CD4-positive, alpha-beta T cell treated with Interleukin-4 for 1 hour (primary cell): ENCODE measurements around the gene SHC1.

Experiments used
- DNase-seq, 2 donors: peaks; one replicate each; pipeline ENCODE4 v3.0.0-alpha.2; 2020 to 2022

SHC1 gene

DNA sequence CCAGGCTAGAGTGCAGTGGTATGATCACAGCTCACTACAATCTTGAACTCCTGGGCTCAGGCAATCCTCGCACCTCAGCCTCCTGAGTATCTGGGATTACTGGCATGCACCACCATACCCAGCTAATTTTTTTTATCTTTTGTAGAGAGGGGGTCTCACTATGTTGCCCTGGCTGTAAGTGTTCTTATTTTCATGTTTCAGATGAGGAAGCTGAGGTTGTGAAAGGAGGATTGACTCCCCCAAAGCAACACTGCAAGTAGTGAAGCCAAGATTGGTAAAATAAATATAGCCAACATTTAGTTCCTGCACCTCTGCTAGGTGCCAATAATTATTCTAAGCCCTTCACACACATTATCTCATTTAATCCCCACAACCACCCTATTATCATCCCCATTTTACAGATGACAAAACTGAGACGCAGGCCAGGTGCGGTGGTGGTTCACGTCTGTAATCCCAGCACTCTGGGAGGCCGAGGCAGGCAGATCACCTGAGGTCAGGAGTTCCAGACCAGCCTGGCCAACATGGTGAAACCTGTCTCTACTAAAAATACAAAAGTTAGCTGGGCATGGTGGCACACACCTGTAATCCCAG, 36.1 kb downstream of the SHC1 start:
- no peak for DNase-seq

- no peak for DNase-seq
Observed at GRCh38 chr1:154931940-154932487, 38.5 kb downstream of the SHC1 start.

GRCh38 chr1:154926201-154926600, 44.3 kb downstream of the SHC1 start:
- no peak for DNase-seq

DNA sequence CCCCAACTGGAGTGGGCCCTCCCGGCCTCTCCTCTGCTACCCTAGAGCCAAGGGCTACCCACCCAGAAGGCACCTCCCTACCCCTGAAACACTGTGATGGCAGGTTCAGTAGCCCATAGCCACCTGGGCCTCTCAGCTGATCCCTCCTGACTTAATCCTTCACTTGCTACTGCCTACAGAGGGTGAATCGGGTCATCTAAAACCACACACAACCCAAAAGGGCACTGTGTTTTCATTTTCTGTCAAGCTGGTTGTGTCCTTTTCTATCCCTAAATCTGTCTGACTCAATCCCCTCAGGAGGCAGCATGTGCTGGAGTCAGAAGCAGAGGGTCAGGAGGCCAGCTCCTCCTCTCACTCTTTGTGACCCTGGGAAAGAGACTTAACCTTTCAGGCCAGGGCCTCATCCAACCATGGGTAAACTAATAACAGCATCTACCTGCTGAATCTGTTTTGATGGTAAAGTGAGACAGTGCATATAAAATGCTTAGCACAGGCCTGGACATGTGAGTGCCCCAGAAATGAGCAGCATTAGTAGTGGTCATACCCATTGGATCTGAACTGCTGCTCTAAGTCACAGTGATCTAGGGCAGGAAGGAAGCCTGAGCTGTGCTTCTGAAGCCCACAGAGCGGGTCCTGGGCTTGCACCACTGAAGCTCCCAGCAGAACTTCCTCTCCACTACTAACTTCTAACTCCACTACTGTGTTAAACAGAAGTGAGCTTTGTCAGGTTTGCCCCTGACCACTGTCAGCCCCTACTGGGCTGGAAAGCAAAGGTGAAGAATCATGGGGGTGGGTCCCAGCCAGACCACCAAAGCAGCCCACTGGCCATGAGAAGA, 45.0 kb downstream of the SHC1 start:
- no peak for DNase-seq

GRCh38 chr1:154923695-154924094, 46.9 kb downstream of the SHC1 start:
- no peak for DNase-seq

DNA sequence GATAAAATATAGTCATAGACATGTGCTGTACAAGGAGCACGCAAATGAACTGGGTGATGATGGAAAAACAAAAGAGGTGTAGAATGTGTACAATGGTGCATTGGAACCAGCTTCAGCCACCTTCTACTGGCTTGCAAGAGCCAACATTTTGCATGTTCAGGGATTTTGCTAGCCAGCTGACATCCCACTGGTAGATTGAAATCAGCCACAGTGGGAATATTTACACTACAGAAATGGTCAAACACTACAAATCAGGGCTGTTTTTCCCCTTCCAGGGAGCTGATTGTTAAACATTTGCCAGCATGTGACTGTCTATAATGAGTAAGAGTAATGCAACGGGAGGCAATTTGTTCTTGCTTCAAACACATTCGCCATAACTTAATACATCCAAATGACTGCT, 57.3 kb downstream of the SHC1 start:
- no peak for DNase-seq

GRCh38 chr1:154912755-154913154, 57.8 kb downstream of the SHC1 start:
- no peak for DNase-seq
